SW 1271 (cell line): ENCODE measurements around the gene GIMAP4.
"Not testable (repeated sequence)": the region's sequence is repeated elsewhere in the genome, so short reads cannot be mapped to it uniquely, and the experiment has no call there.

ENCODE experiments used
- DNase-seq, 2 experiments: peaks; one replicate each; lab custom pipeline; 2025; lab: John Stamatoyannopoulos, UW

GIMAP4 gene

GRCh38 chr7:150580638-150581394 is 13.6 kb downstream of the GIMAP4 start:
- no peak for DNase-seq

GRCh38 chr7:150585199-150585598 is 18.0 kb downstream of the GIMAP4 start:
- DNase-seq, result no peak

- DNase-seq, result no peak
Observed at GRCh38 chr7:150586068-150586784, 19.0 kb downstream of the GIMAP4 start.

GRCh38 chr7:150586785-150587152 is 19.6 kb downstream of the GIMAP4 start:
- no peak for DNase-seq

- DNase-seq, result no peak
Observed at GRCh38 chr7:150587551-150587950, 20.4 kb downstream of the GIMAP4 start.

GRCh38 chr7:150594805-150595204 is 27.6 kb downstream of the GIMAP4 start:
- DNase-seq, result no peak

- no peak for DNase-seq
Observed at GRCh38 chr7:150595361-150595760, 28.2 kb downstream of the GIMAP4 start.

GRCh38 chr7:150603600-150603999 is 36.4 kb downstream of the GIMAP4 start:
- not testable (repeated sequence) for DNase-seq

GRCh38 chr7:150610233-150610632 is 43.0 kb downstream of the GIMAP4 start:
- no peak for DNase-seq

- DNase-seq, result no peak
Observed at GRCh38 chr7:150612925-150613324, 45.7 kb downstream of the GIMAP4 start.

- DNase-seq, result no peak
Observed at GRCh38 chr7:150613880-150614279, 46.7 kb downstream of the GIMAP4 start.

GRCh38 chr7:150614426-150614825 is 47.2 kb downstream of the GIMAP4 start:
- DNase-seq, result not testable (repeated sequence)

- not testable (repeated sequence) for DNase-seq
Observed at GRCh38 chr7:150615221-150615755, 48.1 kb downstream of the GIMAP4 start.

GRCh38 chr7:150620061-150620460 is 52.9 kb downstream of the GIMAP4 start:
- no peak for DNase-seq

- no peak for DNase-seq
Observed at GRCh38 chr7:150620617-150621371, 53.6 kb downstream of the GIMAP4 start.

- DNase-seq, result no peak
Observed at GRCh38 chr7:150621376-150621775, 54.2 kb downstream of the GIMAP4 start.
